Activated T-helper 1 cell treated with anti-CD3 and anti-CD28 coated beads, Interleukin-12 subunit alpha, Interleukin-12 subunit beta, Interleukin-2, Interleukin-4 antibody, amounts not matched to agents 30 ng/mL and 10 ng/mL and 1 ng/mL, durations not matched to agents 14 hours and 24 hours and 36 hours (primary cell): ENCODE data around the gene SPTBN1. TPM values are rescaled to one million over a fixed set of nuclear protein-coding genes. Genes with fewer than 3 reads are reported as not detected.

ENCODE experiments used
- DNase-seq: peaks from one replicate; pipeline ENCODE4 v3.0.0; 2021; ENCODE audit warnings: low spot score
- H3K27ac Mint-ChIP-seq: one replicate; pipeline ENCODE4 v1.8.0; 2021; ENCODE audit warnings: mild to moderate bottlenecking, mixed read lengths
- H3K27me3 Mint-ChIP-seq: one replicate; pipeline ENCODE4 v1.8.0; 2022; ENCODE audit warnings: mild to moderate bottlenecking, moderate library complexity, mixed read lengths; ENCODE audit not compliant: insufficient read depth
- H3K36me3 Mint-ChIP-seq: one replicate; pipeline ENCODE4 v1.8.0; 2021; ENCODE audit warnings: low read depth, mixed read lengths
- H3K4me1 Mint-ChIP-seq: one replicate; pipeline ENCODE4 v1.8.0; 2021; ENCODE audit warnings: low read depth, mixed read lengths
- H3K4me3 Mint-ChIP-seq: one replicate; pipeline ENCODE4 v1.8.0; 2021; ENCODE audit warnings: mild to moderate bottlenecking, moderate library complexity, mixed read lengths
- H3K9me3 Mint-ChIP-seq: one replicate; pipeline ENCODE4 v1.8.0; 2021; ENCODE audit warnings: mixed read lengths
- intact Hi-C: fragments of 100-400 bp; cut with micrococcal nuclease; formaldehyde crosslinking; loops from one replicate; pipeline ENCODE4 v1.15.1; 2024
- total RNA-seq: library from RNA; stranded (reverse); gene quantifications from 2 replicates; pipeline ENCODE4 v1.2.3, GENCODE V29; 2022

SPTBN1 gene
- total RNA-seq, 1 donor from 2014 or later: 64.2 TPM

DNA sequence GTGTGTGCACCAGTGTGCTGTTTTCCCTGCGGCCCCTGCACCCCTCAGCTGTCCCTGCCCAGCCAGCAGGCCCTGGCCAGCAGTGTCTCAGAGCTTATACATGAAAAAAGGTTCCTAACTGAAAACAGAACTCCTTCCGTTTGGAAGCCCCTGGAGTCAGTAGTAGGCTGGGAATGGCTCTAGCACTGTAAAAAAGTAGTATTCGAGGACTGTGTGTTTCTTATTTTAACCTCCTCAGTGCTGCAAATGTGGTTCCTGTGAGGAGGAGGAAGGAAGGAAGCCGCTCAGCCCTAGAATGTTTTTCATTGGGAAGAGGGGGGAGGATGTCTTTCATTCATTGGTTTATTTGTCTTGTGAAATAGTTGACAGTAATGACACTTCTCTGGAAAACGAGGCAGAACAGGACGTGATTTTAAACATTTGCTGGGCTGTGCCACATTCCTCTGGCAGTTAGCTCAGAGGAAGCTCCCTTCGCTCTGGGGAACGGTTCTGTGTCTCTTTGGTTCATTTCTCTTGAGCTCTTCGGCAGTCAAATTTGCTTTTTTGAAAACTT is 103.5 kb downstream of the SPTBN1 start:
- Mint-ChIP-seq H3K27ac (peak overlapping the region; percentile 88), H3K4me1 (peaks cover 89% of the 10 kb centered on the region), H3K36me3 (peaks cover 12% of the 10 kb centered on the region), H3K27me3 (peaks cover 3% of the 10 kb centered on the region), H3K4me3 (peak overlapping the region; percentile 90), H3K9me3 (no peaks in the 10 kb centered on the region)
- intact Hi-C loops: loop anchor here (1.0 to 10.0 kb wide), 6 partner anchors 12 to 1135 kb away; partner anchors contain the start of gene PNPT1
- DNase-seq: no peak

DNA sequence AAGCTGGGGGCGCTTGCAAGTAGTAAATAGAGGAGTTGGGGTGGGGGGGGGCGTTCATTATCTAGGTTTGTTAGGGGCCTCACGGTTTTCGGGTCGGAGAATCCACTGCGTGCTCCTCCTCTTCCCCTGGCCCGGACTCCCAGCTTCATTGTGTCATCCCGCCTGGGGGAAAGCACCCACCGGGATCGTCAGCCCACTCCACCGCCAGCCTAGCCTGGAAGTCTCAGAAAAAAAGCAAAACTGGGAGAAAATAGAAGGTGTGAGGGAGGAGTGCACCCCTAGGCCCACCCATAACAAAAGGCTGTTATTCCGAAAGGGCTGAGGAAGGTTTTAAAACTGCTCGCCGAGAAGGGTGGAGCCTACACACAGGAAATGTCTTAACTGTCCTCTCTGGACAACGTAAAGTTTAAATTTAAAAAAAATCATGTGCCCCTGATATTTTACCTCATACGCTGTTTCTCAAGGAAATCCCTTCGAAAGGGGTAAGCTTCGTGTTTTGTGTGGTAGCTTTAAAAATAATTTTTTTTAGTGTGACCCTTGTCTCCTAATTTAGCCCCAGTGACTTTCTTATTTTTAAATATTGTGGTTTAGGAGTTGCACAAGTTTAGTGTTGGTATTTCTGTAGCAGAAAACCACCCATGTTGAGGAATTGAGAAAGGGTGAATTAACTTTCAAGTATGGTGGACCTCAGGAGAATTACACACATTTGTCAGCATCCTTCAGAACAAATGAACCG is 104.2 kb downstream of the SPTBN1 start:
- peaks cover 89% of the 10 kb centered on the region for H3K4me1 Mint-ChIP-seq

GRCh38 chr2:54561010-54561409 is 104.9 kb downstream of the SPTBN1 start:
- peaks cover 89% of the 10 kb centered on the region for H3K4me1 Mint-ChIP-seq
- intact Hi-C loops: no loop called here

More for the DNA sequence above, 104.2 kb downstream of the SPTBN1 start:
- DNase-seq: peak; percentile 41
- Mint-ChIP-seq H3K27ac (peak overlapping the region; percentile 88), H3K27me3 (no peaks in the 10 kb centered on the region), H3K4me3 (peak overlapping the region; percentile 90), H3K9me3 (no peaks in the 10 kb centered on the region), H3K36me3 (peaks cover 15% of the 10 kb centered on the region)
- intact Hi-C loops: loop anchor here (1.0 kb wide), 3 partner anchors 11 to 120 kb away; no protein-coding TSS in a partner anchor

DNA sequence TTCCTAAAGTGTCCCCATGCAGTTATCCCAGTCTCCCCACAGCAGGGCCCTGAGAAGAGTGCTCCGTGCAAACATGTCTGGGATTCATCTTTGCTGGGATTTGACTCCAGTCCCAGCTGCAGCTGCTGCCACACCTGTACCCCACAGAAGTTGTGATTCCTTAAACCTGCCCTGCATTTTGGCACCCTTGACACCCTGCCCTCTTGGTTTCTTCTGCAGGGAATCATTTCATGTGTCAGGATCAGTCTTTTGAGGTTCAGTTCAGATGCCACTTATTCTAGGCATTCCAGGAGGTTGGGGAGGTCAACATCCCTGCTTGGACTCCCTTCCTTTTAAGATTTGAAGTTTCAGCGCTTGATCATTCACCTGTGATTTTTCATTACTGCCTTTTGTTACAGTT is 108.3 kb downstream of the SPTBN1 start:
- Mint-ChIP-seq H3K4me1 (peaks cover 89% of the 10 kb centered on the region), H3K36me3 (peaks cover 21% of the 10 kb centered on the region), H3K27me3 (no peaks in the 10 kb centered on the region), H3K9me3 (no peaks in the 10 kb centered on the region), H3K27ac (peak overlapping the region; percentile 10), H3K4me3 (no peak overlapping the region)
- intact Hi-C loops: no loop called here
- DNase-seq: no peak

More at GRCh38 chr2:54561010-54561409, 104.9 kb downstream of the SPTBN1 start:
- no peak for DNase-seq
- H3K27ac Mint-ChIP-seq: peak overlapping the region; percentile 88
- no peaks in the 10 kb centered on the region for H3K27me3 Mint-ChIP-seq
- H3K9me3 Mint-ChIP-seq: no peaks in the 10 kb centered on the region
- H3K4me3 Mint-ChIP-seq: peak overlapping the region; percentile 90
- H3K36me3 Mint-ChIP-seq: peaks cover 18% of the 10 kb centered on the region

DNA sequence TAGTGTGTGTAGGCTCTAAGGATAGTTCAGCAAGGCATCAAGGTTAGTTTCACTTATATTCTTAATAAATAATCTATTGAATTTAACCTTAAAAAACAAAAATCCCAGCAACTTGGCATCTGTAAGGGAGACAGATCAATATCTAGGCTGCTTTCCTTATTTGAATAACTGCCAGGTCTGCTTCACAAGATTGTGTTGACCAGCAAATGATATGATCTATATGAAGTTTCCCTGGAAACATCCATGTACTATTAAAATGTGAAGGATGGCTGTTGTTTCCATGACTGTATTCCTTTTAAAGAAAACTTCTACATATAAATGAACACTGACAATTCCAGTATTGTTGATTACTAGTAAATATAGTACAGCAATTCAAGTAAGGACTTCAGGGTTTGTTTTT is 109.4 kb downstream of the SPTBN1 start:
- H3K27ac Mint-ChIP-seq: peak overlapping the region; percentile 72
- H3K36me3 Mint-ChIP-seq: peaks cover 17% of the 10 kb centered on the region
- intact Hi-C loops: no loop called here
- no peak for DNase-seq
- no peaks in the 10 kb centered on the region for H3K27me3 Mint-ChIP-seq
- H3K4me1 Mint-ChIP-seq: peaks cover 90% of the 10 kb centered on the region
- no peaks in the 10 kb centered on the region for H3K9me3 Mint-ChIP-seq
- peak overlapping the region; percentile 48 for H3K4me3 Mint-ChIP-seq

GRCh38 chr2:54566896-54567295 is 110.8 kb downstream of the SPTBN1 start:
- DNase-seq: no peak
- Mint-ChIP-seq H3K27me3 (peaks cover 2% of the 10 kb centered on the region), H3K9me3 (no peaks in the 10 kb centered on the region), H3K27ac (no peak overlapping the region), H3K36me3 (peaks cover 15% of the 10 kb centered on the region), H3K4me3 (peak overlapping the region; percentile 13), H3K4me1 (peaks cover 90% of the 10 kb centered on the region)
- intact Hi-C loops: no loop called here

- intact Hi-C loops: no loop called here
- peak overlapping the region; percentile 92 for H3K27ac Mint-ChIP-seq
- DNase-seq: no peak
- peaks cover 15% of the 10 kb centered on the region for H3K36me3 Mint-ChIP-seq
- peaks cover 2% of the 10 kb centered on the region for H3K27me3 Mint-ChIP-seq
- H3K9me3 Mint-ChIP-seq: no peaks in the 10 kb centered on the region
- H3K4me3 Mint-ChIP-seq: peak overlapping the region; percentile 82
- H3K4me1 Mint-ChIP-seq: peaks cover 91% of the 10 kb centered on the region
Measured at GRCh38 chr2:54568876-54569321, 112.8 kb downstream of the SPTBN1 start.

GRCh38 chr2:54569745-54570301 is 113.7 kb downstream of the SPTBN1 start:
- H3K4me3 Mint-ChIP-seq: peak overlapping the region; percentile 82
- no peaks in the 10 kb centered on the region for H3K9me3 Mint-ChIP-seq
- H3K36me3 Mint-ChIP-seq: peaks cover 10% of the 10 kb centered on the region
- H3K27me3 Mint-ChIP-seq: peaks cover 2% of the 10 kb centered on the region
- DNase-seq: peak; percentile 46
- peaks cover 91% of the 10 kb centered on the region for H3K4me1 Mint-ChIP-seq
- intact Hi-C loops: loop anchor here (2.0 to 10.0 kb wide), 7 partner anchors 152 to 1045 kb away; partner anchors contain the start of genes ACYP2, CFAP36, CLHC1 and EML6
- H3K27ac Mint-ChIP-seq: peak overlapping the region; percentile 92

DNA sequence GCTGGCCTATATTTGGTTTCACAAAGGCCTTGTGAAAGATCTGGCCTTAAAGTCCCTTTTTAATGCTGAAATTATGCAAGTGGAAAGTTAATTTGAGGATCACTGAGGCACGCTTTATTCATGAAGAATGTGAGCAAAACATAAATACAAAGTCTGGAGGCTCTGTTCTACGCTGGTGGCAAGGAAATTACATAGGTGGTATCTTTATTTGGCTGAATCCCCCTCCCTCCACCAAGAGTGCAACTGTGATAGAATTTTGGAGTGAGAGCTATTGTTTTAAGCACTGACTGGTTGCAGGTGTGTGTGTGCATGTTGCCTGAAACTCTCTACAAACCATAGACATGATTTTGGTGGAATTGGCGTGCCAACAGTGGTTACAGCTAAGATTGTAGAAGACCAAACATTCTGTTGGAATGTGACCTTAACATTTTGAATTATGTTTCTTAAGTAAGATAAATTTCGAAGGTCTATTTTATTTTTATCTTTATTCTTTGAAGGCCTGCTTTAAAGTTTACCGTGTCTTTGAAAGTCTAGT is 114.3 kb downstream of the SPTBN1 start:
- intact Hi-C loops: loop anchor here (2.0 to 10.0 kb wide), 7 partner anchors 152 to 1044 kb away; partner anchors contain the start of genes ACYP2, CFAP36, CLHC1 and EML6
- no peak for DNase-seq
- Mint-ChIP-seq H3K4me3 (peak overlapping the region; percentile 82), H3K36me3 (peaks cover 8% of the 10 kb centered on the region), H3K27ac (peak overlapping the region; percentile 92), H3K4me1 (peaks cover 91% of the 10 kb centered on the region), H3K9me3 (no peaks in the 10 kb centered on the region), H3K27me3 (peaks cover 2% of the 10 kb centered on the region)

GRCh38 chr2:54570925-54571694 is 115.0 kb downstream of the SPTBN1 start:
- intact Hi-C loops: loop anchor here (1.0 to 10.0 kb wide), 10 partner anchors 11 to 1044 kb away; partner anchors contain the start of genes ACYP2, CFAP36, CLHC1 and EML6
- peak overlapping the region; percentile 92 for H3K27ac Mint-ChIP-seq
- H3K36me3 Mint-ChIP-seq: peaks cover 7% of the 10 kb centered on the region
- H3K9me3 Mint-ChIP-seq: no peaks in the 10 kb centered on the region
- H3K4me1 Mint-ChIP-seq: peaks cover 91% of the 10 kb centered on the region
- peaks cover 2% of the 10 kb centered on the region for H3K27me3 Mint-ChIP-seq
- H3K4me3 Mint-ChIP-seq: peak overlapping the region; percentile 70
- DNase-seq: peak; percentile 84

DNA sequence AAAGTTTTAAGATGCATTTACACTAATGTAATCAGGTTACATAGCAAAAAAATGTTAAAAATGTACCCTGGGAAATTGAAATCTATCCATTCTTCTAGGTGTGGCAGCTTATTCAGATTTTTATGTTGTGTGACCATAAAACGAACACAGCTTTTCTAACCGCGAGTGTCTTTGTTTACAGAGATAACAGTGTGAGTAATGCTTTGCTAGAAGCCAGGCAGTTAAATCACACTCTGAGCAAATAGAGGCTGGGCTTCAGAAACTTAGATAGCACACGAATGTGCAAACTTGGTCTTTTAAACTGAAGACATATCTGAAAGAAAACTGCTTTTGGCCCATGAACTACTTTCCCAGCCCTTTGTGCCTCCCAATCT is 116.1 kb downstream of the SPTBN1 start:
- no peak for DNase-seq
- H3K4me1 Mint-ChIP-seq: peaks cover 95% of the 10 kb centered on the region
- H3K9me3 Mint-ChIP-seq: no peaks in the 10 kb centered on the region
- peaks cover 2% of the 10 kb centered on the region for H3K27me3 Mint-ChIP-seq
- H3K36me3 Mint-ChIP-seq: peaks cover 13% of the 10 kb centered on the region
- H3K4me3 Mint-ChIP-seq: peak overlapping the region; percentile 70
- peak overlapping the region; percentile 92 for H3K27ac Mint-ChIP-seq
- intact Hi-C loops: loop anchor here (1.0 to 10.0 kb wide), 9 partner anchors 8 to 1043 kb away; partner anchors contain the start of genes ACYP2, CLHC1, EML6 and PPP4R3B
